HG02943 (cell line): ENCODE measurements around the gene AKTIP.
A peak's percentile ranks its signal among the peaks of the same experiment; 100 is the strongest.

Experiments used
- ATAC-seq: cut with Tn5 transposase; IDR thresholded peaks from one replicate; pipeline ENCODE4 v1.9.1; 2021; ENCODE audit warnings: mild to moderate bottlenecking, low read depth, moderate library complexity; ENCODE audit not compliant: unreplicated experiment

The AKTIP gene

DNA sequence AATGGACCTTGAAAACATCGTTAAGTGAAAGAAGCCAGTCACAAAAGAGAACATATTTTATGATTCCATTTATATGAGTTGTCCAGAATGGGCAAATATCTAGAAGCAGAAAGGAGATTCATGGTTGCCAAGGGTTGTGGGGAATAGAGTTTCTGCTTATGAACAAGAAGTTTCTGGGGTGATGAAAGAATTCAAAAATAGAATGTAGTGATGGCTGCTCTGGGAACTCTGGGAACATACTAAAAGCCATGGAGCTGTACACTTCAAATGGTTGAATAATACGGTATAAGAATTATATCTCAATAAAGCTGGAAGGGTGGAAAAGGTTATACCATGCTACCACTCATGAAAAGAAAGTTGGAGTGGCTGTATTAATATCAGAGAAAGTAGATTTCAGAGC lies 18.5 kb downstream of the AKTIP start:
- ATAC-seq, result no peak

DNA sequence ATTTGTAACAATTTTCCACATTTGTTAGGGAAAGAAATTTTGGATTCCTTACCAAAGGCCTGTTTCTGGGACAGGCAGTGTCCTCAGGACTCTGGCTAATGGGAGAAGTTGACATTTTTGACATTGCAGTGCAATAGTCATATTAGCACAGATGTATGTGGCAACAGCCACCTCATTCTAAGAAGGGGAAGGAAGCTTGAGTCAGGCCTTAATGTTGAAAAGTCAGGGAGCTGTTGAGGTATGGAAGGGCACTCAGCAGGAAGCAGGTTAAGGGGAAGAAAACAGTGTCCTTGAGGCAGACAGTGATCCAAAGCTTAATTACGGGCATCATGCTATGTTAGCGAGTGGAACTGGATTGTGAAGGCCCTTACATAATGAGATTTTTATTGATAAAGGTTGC lies 20.9 kb downstream of the AKTIP start:
- ATAC-seq, result no peak

DNA sequence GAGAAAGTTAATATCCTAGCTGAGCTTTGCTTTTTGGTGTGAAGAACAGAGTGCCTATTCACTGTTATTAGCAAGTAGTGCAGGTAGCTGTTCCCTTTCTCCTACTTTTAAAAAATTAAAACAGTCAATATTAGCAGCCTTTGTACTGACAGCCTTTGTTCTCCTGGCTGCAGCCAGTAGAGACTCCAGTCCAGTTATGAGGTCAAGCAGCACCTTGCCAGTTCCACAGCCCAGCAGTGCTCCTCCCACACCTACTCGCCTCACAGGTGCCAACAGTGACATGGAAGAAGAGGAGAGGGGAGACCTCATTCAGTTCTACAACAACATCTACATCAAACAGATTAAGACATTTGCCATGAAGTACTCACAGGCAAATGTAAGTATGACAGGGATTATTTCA lies 22.6 kb downstream of the AKTIP start:
- ATAC-seq, result no peak

DNA sequence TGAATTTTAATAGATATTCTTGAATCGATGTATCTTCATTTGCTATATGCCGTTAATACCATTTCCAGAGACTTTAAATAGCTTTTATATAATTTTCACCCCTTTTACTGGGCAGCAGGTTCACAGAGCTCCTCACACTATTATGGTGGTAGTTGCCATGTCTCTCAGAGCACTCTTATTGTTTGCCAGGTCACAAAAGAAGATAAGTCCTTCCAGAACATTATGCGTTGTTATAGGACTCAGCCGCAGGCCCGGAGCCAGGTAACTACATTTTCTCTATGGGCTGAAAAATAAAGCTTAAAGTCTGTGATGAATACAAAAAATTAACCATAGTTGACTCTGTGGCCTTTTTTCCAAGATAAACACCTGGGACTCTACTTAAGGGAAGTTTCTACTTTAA lies 24.0 kb downstream of the AKTIP start:
- ATAC-seq, result no peak

DNA sequence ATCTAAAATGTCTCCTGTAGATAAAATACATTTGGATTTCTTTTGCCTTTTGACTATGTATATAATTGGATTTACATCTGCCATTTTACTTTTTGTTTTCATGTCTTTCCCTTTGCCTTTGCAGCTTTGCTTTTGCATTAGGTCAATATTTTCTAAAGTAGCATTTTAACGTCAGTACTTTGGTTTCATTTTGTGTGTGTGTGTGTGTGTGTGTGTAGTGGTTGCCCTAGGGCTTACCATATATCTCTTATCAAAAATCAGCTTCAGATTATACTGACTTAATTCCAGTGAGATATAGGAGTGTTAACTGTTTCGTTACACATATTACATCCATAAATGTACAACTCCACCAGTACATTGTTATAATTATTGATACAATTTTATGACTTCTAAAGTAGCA lies 26.1 kb downstream of the AKTIP start:
- ATAC-seq, result no peak

DNA sequence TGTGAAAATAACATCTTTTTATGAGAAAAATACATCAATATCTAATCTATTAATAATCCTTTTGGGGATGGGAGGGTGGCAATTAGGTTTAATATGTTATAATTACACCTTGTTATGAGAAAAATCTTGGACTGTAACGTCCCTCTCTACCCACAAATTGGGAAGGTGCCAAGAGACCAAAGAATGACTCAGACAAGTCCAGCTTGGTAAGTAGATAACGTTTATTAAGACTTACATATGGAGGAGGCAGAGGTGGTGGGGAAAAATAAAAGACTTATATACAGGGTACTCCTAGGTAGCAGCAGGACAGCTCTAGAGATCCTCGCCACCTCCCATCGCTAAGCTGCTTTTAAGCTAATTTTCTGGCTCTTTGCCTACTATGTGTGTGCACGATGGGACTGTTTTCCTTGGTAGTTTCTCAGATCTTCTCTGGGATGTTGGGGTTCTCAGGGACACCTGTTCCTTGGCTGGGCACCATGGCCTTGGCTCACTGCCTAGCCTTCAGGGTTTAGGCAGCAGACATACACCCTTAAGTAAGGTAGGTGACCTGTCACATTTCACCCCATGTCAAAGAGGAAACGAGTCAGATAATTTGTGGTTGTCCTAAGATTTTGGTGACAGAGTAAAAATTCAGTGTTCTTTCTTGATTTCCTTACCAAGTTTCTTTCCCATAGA lies 37.3 kb downstream of the AKTIP start:
- no peak for ATAC-seq

DNA sequence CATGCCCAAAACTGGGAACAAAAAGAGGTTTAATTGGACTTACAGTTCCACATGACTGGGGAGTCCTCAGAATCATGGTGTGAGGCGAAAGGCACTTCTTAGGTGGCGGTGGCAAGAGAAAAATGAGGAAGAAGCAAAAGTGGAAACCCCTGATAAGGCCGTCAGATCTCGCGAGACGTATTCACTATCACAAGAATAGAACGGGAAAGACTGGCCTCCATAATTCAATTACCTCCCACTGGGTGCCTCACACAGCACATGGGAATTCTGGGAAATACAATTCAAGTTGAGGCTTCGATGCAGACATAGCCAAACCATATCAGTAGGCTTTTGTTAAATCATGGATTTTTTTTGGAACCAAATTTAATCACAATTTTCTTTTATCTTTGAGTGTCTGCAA lies 44.4 kb downstream of the AKTIP start:
- no peak for ATAC-seq

DNA sequence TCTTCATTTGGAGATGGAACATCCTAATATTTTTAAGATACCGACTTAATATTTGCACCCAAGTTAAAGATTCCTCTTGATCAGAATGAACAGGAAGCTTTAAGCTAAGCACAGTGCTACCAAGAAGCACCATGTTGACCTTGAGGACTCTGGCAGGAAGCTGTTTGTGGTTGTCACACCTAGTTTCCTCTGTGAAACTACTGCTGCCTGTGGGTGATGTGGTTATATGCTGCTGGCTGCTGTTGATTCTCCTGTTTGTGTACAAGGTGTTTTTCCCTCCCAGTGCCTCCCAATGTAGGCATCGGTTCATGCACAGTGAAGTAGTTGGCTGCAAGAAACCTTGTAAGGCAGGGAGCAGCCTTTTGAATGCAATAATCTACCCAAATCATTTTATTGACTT lies 45.3 kb downstream of the AKTIP start:
- peak; percentile 100 for ATAC-seq

DNA sequence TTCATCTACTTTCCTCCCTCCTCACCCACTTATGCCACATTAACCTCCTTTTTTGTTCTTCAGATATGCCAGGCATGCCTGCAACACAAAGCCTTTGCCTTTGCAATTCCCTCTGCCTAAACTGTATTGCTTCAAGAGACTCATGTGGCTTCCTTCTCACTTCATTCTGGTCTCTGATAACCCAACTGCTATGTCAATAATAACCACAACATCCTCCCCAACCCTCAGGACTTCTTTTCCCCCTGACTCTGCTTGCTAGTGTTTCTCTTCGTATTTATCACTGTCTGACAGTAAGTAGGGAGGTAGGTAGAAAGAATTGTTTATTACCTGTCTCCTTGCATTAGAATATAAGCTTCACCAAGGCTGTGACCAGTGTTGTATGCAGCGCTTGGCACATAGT lies 46.4 kb downstream of the AKTIP start:
- no peak for ATAC-seq

DNA sequence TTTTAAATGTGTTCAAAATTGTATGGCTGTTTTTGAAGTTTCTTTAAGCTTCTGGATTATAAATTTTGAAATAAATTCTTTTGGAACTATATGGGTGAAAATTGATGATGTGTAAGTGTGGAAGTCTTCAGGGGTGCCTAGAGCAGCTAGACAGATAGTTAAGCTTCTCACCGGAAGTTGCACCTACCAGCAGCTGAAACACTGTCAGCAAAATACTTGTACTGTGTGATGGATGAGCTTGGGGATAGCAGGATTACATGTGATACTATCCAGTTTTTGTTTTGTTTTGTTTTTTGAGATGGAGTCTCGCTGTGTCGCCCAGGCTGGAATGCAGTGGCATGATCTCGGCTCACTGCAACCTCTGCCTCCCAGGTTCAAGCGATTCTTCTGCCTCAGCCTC lies 49.1 kb downstream of the AKTIP start:
- ATAC-seq, result no peak

DNA sequence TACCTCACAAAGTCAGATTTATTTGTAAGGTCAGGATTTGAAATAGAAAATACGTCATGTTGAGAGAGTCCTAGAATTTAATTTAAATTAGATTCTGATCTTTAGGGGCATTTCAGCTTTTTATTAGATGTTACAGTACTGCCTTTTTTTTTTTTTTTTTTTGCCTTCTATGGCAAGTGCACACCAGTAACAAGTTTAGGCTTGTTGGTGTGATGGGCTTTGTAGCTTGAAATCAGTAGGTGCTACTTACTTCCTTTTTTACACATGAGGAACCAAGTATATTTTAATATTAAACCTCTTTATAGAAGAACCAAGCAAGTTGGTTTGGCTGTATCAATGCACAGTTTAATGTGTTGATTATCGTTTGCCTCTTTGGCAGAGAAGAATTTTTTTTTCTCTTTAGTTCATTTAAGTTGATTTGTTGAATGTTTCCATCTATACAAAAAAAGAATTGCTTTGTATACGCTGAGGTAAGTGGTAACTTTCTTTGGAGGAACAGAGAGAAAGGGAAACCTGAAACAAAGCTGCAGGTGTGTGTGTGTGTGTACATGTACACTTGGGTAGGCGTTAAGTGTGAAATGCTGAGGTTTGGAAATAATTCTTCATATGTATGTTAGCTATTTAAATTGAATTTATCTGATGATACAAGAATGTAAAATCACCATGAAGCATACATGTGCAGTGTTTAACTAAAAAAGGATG lies 53.0 kb downstream of the AKTIP start:
- ATAC-seq, result no peak

DNA sequence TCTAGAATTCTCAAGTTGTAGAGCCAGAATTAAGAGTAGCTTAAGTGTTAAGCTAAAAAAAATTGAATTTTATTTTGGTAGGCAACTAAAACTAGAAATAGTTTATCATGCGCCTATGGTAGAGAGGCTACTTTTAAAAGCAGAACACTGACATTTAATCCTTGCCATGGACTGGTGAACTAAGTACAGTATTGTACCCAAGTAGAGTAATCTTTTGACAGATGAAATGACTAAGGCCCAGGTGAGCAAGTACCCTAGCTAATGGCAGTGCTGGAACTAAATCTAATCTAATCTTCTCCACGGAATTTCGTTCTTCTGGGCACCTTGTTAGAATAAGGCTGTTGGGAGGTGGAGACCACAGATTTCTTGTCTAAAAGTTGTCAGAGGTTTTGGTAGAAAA lies 56.9 kb downstream of the AKTIP start:
- no peak for ATAC-seq

DNA sequence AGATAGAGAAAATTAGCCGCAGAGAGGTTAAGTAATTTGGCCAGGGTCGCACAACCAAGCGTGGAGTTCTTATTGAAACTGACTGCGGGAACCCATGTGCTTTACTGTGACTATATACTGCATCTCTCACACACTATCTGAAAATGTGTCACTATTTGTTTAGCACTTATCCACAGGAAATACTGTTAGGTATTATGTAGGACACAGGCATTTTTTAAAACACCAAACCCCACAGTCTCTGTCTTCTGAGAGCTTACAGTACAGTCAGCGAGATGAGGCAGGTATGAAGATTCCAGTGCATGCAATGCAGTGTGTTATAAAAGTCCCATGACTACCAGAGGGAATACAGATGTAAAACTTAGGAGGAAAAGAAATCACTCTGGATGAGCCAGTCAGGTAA lies 57.5 kb downstream of the AKTIP start:
- ATAC-seq, result no peak
